Gastrocnemius medialis (tissue), 4 donors: ENCODE results near the gene SLX4.
"Not testable (repeated sequence)": the region's sequence is repeated elsewhere in the genome, so short reads cannot be mapped to it uniquely, and the experiment has no call there.

ENCODE experiments used
- POLR2A ChIP-seq, 2 donors: fragments of 450-650 bp; IDR thresholded peaks; one replicate each; pipeline ENCODE4 v1.6.1; 2017; ENCODE audit warnings: antibody characterized with exemption in 2 of 2, mild to moderate bottlenecking in 2 of 2, moderate library complexity in 2 of 2
- TF ChIP-seq, protein P1 (sequence below), 5 experiments: fragments of 450-650 bp in 3 of 5; fragments of 200-600 bp in 2 of 5; sonication (generic) in 2 of 5; IDR thresholded peaks in 4 of 5; conservative IDR thresholded peaks in 1 of 5; 1 replicate in 4 of 5; 2 replicates in 1 of 5; pipeline ENCODE4 v1.5.1; 2016 to 2019; ENCODE audit warnings: antibody characterized with exemption in 5 of 5, mild to moderate bottlenecking in 3 of 5, moderate library complexity in 3 of 5

DNA sequence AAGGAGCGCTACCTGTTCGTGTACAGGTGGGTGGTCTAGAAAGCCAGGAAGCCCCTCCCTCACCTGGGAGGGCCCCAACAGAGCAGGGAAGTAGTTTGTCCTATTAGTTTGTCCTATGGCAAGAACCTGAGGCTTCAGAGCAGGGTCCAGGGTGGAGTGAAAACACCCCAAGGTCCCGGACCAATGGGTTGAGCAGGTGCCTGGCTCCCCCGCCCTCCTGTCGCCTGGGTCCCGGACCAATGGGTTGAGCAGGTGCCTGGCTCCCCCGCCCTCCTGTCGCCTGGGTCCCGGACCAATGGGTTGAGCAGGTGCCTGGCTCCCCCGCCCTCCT is 44.7 kb upstream of the SLX4 start:
- TF ChIP-seq, protein P1, sequence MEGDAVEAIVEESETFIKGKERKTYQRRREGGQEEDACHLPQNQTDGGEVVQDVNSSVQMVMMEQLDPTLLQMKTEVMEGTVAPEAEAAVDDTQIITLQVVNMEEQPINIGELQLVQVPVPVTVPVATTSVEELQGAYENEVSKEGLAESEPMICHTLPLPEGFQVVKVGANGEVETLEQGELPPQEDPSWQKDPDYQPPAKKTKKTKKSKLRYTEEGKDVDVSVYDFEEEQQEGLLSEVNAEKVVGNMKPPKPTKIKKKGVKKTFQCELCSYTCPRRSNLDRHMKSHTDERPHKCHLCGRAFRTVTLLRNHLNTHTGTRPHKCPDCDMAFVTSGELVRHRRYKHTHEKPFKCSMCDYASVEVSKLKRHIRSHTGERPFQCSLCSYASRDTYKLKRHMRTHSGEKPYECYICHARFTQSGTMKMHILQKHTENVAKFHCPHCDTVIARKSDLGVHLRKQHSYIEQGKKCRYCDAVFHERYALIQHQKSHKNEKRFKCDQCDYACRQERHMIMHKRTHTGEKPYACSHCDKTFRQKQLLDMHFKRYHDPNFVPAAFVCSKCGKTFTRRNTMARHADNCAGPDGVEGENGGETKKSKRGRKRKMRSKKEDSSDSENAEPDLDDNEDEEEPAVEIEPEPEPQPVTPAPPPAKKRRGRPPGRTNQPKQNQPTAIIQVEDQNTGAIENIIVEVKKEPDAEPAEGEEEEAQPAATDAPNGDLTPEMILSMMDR (IDR thresholded peaks at IDR 0.05 in 4 of 5, conservative IDR thresholded peaks at IDR 0.05 in 1 of 5): not testable (repeated sequence)
- not testable (repeated sequence) for TF ChIP-seq POLR2A (IDR thresholded peaks at IDR 0.05)
